Ishikawa (cell line): ENCODE measurements around the gene RWDD1.

Experiments used
- EGR1 ChIP-seq: IDR thresholded peaks from 2 replicates; pipeline ENCODE4 v1.6.1; 2012
- EP300 ChIP-seq: IDR thresholded peaks from 2 replicates; pipeline ENCODE4 v1.6.1; 2012; ENCODE audit warnings: borderline replicate concordance
- RAD21 ChIP-seq: IDR thresholded peaks from 2 replicates; pipeline ENCODE4 v1.6.1; 2012; ENCODE audit warnings: low read depth
- TAF1 ChIP-seq: IDR thresholded peaks from 2 replicates; pipeline ENCODE4 v1.6.1; 2012; ENCODE audit warnings: low read depth, mild to moderate bottlenecking
- TEAD4 ChIP-seq: IDR thresholded peaks from 2 replicates; pipeline ENCODE4 v1.6.1; 2012
- YY1 ChIP-seq: IDR thresholded peaks from 2 replicates; pipeline ENCODE4 v1.6.1; 2012; ENCODE audit warnings: low read depth
- TF ChIP-seq, protein P1 (sequence below): IDR thresholded peaks from 2 replicates; pipeline ENCODE4 v1.6.1; 2012

DNA sequence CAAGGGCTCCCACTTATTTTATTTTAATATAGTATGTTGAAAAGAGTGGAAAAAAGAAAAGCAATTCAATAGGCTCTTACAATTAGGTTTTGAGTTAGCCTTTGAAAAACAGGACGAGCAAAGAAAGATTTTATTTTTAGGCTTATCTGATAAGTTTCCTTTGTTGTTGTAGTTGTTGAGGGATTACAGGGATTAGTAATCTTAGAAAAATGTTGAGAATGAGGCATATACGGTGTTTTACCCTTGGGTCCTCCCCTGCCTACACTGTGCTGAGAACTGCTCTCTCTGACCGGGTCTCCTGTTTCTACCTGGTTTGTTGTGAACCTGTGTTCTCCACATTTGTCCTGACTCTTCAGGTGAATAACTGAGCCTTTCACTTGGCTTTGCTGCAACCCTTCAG is 42.5 kb upstream of the RWDD1 start:
- TF ChIP-seq EP300 (no peak), YY1 (no peak), TAF1 (no peak), EGR1 (no peak), RAD21 (no peak), TEAD4 (no peak)
- TF ChIP-seq, protein P1, sequence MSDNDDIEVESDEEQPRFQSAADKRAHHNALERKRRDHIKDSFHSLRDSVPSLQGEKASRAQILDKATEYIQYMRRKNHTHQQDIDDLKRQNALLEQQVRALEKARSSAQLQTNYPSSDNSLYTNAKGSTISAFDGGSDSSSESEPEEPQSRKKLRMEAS: no peak
